NOMO-1 treated with dmso at 0.1 percent for 144 hours (cell line): ENCODE results near the gene GIPR.
"Not testable (repeated sequence)": the region's sequence is repeated elsewhere in the genome, so short reads cannot be mapped to it uniquely, and the experiment has no call there.

Experiments used
- DNase-seq: peaks from one replicate; lab custom pipeline; 2025; ENCODE audit not compliant: unreplicated experiment; lab: John Stamatoyannopoulos, UW

The GIPR gene

GRCh38 chr19:45687599-45687998 is 19.6 kb downstream of the GIPR start:
- DNase-seq = no peak

- peak; percentile 87 for DNase-seq
These were observed 23.6 kb downstream of the GIPR start, which contains the start of gene SNRPD2 for GRCh38 chr19:45691516-45692186. TSS of gene SNRPD2 (minus strand) at chr19:45691953. CDS start at chr19:45691888, 65 bp downstream.

DNA sequence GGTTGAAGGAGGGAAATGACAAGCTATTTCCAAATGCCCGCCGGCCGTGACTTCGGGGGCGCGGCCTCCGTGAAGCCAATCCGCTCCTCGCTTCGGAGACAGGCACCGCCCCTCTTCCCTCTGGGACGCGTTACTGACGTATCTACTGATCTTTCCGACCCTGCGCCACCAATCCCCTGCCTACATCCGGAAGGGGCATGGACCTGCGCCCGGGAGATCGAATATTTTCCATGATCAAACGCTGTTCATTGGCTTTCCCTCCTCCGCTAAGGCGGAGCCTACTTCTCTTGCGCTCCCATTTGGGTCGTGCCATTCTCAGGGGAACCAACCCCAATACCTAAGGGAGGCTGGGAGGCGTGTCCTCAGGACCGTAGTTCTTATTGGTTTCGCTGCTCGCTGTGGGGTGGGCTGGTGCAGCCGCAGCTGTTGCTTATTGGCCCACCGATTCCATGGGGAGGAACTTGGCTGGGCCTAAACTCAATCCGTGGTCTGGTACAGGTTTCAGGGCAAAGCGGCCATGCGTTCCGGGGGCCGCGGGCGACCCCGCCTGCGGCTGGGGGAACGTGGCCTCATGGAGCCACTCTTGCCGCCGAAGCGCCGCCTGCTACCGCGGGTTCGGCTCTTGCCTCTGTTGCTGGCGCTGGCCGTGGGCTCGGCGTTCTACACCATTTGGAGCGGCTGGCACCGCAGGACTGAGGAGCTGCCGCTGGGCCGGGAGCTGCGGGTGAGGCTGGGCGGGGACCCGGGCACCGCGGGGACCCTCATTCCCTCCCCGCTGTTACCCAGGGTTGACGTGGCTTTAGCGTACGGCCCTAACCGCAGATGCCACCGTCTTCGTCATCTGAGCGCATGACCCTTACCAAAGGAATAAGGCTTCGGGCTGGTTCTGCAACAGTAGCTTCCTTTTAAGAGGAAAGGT is 24.4 kb downstream of the GIPR start, which contains the start of gene QPCTL:
Gene QPCTL, plus strand, starts transcription at position 480 of the 919 bp plus-strand sequence. Its CDS starts 38 bp downstream, at position 518.
- DNase-seq = peak; percentile 99

DNA sequence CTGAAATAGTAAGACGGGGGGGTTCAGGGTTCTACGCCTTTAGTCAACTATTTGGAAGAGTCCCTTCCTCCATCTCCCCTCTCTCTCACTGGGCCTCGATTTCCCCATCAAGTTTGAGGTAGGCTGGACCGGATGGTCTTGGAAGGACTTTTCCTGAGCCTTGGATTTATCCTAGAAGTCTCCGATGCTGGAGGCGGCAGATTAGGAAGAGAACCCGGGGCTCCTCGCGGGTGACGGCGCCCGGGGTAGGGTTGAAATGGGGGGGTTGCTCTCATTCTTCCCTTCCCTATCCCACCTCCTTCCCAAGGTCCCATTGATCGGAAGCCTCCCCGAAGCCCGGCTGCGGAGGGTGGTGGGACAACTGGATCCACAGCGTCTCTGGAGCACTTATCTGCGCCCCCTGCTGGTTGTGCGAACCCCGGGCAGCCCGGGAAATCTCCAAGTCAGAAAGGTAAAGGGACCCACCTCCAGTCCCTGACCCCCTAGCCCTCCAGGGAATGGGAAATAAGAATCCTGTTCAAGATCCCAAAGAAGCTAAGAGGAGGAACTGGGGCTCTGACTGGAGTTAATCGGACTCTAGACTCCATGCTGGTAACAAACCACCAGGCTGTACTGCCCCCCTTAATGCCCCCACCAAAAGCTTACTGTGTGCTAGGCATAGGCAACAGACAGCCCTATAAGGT is 25.2 kb downstream of the GIPR start:
- DNase-seq = peak; percentile 43

- no peak for DNase-seq
These were observed 33.7 kb downstream of the GIPR start for GRCh38 chr19:45701676-45702075.

DNA sequence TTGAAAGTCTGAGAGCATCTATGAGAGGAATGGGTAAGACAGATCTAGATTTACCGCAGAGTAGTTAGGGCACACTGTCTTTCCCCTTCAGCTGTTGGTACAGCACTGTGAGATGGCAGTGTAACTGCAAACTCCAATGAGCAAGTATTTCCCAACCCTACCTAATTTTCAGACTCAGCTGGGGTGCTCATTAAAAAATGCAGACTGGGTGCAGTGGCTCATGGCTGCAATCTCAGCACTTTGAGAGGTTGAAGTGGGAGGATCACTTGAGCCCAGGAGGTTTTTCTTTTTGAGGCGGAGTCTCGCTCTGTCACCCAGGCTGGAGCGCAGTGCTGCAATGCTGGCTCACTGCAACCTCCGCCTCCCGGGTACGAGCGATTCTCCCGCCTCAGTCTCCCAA is 37.1 kb downstream of the GIPR start:
- DNase-seq = no peak

DNA sequence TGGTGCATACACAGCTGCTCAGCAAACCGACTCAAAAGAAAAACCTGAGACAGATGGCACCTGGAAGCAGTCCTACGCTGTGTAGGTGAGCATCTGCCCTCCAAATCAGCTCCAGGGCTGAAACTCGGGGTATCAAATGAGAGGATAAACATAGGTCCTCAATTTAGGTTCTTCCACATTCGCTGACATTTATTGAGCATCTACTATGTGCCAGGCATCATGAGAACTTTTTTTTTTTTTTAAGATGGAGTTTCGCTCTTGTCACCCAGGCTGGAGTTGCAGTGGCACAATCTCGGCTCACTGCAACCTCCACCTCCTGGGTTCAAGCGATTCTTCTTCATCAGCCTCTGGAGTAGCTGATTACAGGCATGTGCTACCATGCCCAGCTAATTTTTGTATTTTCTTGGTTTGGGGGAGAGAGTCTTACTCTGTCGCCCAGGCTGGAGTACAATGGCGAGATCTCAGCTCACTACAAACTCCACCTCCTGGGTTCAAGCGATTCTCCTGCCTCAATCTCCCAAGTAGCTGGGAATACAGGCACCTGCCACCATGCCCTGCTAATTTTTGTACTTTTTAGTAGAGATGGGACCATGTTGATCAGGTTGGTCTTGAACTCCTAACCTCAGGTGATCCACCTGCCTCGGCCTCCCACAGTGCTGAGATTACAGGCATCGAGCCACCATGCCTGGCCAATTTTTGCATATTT is 37.8 kb downstream of the GIPR start:
- no peak for DNase-seq

GRCh38 chr19:45710356-45711130 is 42.5 kb downstream of the GIPR start:
- no peak for DNase-seq

- no peak for DNase-seq
These were observed 44.1 kb downstream of the GIPR start for GRCh38 chr19:45711851-45712698.

DNA sequence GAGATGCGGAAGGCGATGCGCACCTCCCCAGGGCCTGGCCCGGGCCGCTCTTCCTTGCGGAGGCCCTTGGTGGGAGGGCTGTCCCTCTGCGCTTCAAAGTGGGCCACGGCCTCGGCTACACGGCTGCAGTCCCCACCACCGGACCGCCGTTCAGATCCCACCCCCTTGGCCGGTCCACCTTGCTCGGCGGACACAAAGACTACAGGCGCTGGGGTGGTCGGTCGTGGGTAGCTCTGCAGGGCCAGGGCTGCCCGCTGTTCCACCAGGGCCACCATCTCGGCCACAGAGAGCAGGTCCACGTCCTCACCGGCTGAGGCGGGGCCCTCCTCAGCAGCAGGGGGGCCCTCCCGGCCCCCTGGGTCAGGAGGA is 44.7 kb downstream of the GIPR start:
- no peak for DNase-seq

- no peak for DNase-seq
These were observed 45.1 kb downstream of the GIPR start for GRCh38 chr19:45713141-45713540.

GRCh38 chr19:45715139-45715538 is 47.1 kb downstream of the GIPR start:
- no peak for DNase-seq

DNA sequence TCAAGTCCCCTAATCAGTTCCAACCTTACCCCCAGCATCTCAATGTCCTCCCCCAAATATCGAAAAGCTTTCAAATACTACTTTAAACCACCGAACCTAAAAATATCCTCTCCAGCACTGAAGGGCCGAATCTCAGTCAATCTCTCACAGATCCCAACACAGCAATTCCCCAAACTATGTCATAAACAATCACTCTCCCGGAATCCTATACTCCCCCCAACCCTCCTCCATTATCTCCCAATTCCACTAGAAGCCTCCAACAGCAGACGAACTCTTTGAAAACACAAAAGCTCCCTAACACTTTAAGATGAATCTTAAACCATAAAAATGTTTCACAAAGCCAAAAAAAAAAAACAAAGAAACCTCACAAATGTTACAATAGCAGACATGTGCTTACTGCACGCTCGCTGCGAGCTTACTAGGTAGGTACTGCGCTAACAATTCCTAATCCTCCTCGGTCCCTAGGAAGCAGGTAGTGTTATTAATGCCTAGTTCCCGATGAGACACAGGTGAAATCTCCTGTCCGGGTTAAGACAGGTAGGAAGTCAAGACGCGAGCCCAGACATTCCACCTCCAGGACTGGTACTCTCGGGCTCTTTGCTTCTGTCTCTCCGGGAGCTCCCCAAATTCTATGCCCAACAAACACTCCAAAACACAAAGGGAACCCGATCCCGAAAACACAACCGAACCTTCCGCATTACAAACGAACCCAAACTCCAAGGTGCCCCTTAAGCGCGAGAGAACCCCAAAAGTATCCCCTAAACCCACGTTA is 48.5 kb downstream of the GIPR start:
- DNase-seq = peak; percentile 8

GRCh38 chr19:45717131-45717982 is 49.3 kb downstream of the GIPR start:
- DNase-seq = peak; percentile 100

- no peak for DNase-seq
These were observed 50.1 kb downstream of the GIPR start for GRCh38 chr19:45717983-45718650.

DNA sequence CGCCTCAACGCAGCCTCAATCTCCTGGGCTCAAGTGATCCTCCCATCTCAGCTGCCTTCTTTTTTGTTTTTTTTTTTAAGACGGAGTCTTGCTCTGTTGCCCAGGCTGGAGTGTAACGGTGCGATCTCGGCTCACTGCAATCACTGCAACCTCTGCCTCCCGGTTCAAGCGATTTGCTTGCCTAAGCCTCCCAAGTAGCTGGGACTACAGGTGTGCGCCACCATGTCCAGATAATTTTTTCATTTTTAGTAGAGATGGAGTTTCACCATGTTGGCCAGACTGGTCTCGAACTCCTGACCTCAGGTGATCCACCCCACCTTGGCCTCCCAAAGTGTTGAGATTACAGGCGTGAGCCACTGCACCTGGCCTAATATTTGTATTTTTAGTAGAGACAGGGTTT is 52.0 kb downstream of the GIPR start:
- not testable (repeated sequence) for DNase-seq

GRCh38 chr19:45728683-45729082 is 60.7 kb downstream of the GIPR start:
- DNase-seq = not testable (repeated sequence)
